ENCODE results near the gene PALMD.

- TF ChIP-seq CTCF (conservative IDR thresholded peaks at IDR 0.05; ENCODE audit: low read depth, low read length) (no peak), EZH2 (IDR thresholded peaks at IDR 0.05; ENCODE audit: low read length, unreplicated experiment) (no peak)
Observed at GRCh38 chr1:99675292-99675691, 29.4 kb downstream of the PALMD start.

All from PC-3 (cell line).